ENCODE measurements around the gene ADISSP.
A peak's percentile ranks its signal among the peaks of the same experiment; 100 is the strongest.

Gene ADISSP

DNA sequence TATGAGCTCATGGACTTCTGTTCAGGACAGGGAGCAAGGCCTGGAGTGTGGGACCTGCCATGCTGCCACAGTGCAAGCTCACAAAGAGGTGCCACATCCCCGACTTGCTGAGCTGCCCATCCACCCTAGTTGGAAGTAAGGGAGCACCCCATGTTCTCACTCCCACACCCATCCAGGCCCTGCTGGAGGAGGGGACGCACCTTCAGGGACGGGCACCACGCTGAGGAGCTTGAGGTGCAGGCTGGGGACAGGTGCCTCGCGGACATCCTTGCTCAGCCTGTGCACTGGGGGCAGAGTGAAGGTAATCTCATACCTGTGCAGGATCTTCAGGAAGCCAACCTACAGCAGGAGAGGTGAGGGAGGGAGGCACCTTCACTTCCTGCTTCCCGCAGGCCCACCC is 12.3 kb downstream of the ADISSP start:
- no peak for DNase-seq (ENCODE audit: low read depth)

DNA sequence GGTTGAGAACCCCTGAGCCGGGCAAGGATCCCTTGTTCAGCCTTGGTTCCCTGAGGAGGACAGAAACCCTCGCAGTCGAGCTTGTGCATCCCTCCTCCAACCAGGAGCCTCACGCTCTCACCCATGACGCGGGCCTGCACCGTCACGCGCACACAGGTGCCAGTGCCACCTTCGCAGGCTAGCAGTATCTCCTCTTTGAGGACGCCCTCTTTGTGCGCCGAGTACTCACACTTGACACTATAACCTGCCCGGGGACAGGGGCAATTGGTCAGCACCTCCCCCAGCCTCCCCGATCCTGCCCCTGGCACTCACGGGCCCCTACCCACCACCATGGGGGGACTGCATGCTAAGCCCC is 13.3 kb downstream of the ADISSP start:
- no peak for DNase-seq (ENCODE audit: low read depth)

DNA sequence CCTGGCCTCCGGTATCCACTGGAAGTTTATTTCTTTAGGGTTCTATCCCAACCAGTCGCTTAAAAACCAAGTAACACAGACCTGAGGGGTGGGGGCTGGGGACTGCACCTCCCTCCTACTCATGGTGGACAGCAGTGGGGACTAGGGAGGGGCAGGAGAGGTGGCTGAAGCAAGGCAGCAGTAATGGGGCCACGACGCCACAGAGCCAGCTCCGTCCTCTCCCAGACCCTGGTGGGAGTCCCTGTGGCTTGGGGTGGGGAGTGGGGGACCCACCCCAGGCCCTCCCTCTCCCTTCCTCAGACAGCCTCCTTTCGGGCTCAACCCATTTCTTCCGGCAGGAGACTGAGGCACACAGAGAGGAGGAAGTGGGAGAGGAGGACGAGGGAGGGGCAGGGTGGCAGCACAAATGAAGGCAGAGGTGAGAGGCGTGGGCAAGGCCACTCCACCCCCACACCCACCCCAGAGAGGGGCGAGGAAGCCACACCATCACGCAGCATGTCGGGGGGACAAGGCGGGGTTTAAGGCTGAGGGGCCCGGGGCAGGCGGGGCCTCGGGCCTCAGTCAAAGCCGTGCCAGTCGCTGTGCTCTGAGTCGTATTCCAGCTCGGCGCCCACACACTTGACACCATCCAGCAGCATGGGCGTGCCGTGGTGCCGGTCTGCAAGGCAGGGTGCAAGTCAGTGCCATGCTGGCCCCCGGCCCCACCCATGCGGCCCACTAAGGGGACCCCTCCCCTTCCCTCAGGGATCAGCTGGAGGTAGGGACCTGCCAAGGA is 13.9 kb downstream of the ADISSP start:
- no peak for DNase-seq (ENCODE audit: low read depth)

DNA sequence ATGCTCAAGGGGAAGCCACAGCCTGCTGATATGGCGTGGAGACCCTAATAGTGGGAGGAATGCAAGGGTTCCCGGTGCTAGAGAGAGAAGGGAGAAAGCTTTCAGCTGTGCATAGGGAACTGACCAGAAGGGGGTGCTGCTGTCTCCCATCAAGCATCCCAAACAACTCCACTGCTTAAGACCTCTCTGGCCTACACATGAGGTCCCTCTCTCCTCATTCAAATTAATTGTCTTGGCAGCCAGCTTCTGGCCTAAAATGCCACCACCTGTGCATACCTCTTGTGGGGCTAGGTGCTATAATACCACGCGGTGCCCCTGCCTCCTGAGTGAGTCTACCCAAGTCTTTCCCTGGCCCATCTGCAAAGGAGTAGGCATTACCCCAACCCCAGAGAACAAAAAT is 14.5 kb downstream of the ADISSP start:
- peak; percentile 44 for DNase-seq (ENCODE audit: low read depth)

DNA sequence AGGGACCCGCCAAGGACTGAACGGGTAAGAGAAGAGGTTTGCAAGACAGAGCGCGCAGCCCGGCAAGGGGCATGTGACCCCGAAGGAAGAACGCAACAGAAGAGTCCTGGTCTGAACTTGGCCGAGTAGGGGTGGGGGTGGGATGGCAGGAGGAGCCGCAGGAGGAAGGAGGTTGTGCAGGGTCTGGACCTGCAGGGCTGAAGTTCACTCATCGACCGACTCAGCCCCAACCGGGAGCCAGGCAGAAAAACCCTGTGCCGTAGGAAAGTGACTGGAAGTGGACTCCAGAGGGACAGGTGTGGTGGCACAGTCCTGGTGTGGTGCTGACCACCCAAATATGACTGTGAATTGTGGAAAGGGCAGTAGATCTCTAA is 15.2 kb downstream of the ADISSP start:
- no peak for DNase-seq (ENCODE audit: low read depth)

DNA sequence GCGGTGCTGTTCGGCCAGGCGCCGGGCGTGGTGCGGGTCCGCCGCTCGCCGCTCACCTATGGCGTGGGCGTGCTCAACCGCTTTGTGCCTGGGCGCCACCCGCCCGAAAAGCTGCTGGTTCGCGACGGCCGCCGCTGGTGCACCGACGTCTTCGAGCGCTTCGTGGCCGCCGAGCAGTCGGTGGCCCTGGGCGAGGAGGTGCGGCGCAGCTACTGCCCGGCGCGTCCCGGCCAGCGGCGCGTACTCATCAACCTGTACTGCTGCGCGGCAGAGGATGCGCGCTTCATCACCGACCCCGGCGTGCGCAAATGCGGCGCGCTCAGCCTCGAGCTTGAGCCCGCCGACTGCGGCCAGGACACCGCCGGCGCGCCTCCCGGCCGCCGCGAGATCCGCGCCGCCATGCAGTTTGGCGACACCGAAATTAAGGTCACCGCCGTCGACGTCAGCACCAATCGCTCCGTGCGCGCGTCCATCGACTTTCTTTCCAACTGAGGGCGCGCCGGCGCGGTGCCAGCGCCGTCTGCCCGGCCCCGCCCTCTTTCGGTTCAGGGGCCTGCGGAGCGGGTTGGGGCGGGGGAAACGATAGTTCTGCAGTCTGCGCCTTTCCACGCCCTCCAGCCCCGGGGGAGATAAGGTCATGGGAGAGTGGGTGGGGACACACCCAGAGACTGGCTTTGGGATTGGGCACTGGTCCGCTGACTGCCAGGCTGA is 15.7 kb downstream of the ADISSP start:
- no peak for DNase-seq (ENCODE audit: low read depth)

DNA sequence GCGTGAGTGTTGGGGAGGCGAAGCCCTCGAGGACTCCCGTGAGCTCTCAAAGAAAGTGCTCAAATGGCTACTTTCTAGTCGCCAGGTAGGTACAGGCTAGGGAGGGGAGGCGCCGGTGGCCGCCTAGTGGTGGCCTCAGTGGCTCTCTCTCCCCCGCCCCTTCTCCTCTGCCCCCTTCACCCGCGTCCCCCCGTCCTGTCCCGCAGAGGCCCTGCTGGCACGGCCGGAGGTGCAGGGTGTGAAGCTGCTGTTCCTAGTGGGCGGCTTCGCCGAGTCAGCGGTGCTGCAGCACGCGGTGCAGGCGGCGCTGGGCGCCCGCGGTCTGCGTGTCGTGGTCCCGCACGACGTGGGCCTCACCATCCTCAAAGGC is 16.3 kb downstream of the ADISSP start:
- no peak for DNase-seq (ENCODE audit: low read depth)

DNA sequence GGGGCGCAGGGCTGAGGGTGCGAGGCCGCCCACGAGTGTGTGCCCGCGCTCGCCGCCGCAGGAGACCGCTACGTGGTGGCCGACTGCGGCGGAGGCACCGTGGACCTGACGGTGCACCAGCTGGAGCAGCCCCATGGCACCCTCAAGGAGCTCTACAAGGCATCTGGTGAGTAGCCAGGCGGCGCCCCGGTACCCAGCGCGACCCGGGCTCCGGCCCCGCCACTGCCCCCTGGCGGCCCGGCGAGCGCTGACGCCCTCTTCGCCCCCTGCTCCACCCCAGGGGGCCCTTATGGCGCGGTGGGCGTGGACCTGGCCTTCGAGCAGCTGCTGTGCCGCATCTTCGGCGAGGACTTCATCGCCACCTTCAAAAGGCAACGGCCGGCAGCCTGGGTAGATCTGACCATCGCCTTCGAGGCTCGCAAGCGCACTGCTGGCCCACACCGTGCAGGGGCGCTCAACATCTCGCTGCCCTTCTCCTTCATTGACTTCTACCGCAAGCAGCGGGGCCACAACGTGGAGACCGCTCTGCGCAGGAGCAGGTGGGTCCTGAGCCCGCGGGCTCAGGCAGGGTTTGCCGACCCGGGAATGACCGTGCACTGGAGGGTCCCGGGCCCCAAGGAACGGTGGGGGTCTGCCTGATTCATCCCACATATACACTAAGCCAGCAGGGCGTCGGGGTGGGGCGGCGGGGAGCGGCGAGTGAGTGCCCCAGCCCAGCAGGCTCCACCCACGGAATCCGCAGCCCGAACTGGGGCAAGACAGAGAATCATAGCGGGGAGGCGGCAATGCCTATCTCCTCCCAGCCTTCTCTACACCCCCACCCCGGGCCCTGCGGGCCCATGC is 17.6 kb downstream of the ADISSP start:
- DNase-seq (ENCODE audit: low read depth): no peak

DNA sequence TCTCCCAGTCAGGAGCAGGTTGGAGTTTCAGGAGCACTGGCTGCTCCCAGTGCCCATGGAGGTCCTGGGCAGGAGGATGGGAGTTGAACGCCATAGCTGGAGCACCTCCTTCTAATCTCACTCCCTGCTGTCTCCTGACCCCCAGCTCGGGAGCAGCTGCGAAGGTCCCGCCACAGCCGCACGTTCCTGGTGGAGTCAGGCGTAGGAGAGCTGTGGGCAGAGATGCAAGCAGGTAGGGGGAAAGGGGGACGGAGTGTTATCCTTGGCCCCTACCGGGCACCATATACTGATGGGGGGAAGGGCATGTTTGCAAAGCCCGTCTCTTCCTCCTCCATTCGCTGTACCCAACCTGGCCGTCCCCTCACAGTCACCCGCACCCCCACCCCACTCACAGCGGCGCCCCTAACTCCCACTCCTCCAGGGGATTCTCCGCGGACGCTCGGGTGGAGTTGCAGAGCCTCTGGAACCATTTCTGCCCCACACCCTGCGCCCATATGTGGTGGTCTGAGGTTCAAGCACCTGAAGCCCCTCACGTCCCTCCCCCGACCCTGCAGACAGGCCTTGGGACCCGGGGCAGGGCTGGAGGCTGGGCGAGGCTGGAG is 18.4 kb downstream of the ADISSP start:
- no peak for DNase-seq (ENCODE audit: low read depth)

DNA sequence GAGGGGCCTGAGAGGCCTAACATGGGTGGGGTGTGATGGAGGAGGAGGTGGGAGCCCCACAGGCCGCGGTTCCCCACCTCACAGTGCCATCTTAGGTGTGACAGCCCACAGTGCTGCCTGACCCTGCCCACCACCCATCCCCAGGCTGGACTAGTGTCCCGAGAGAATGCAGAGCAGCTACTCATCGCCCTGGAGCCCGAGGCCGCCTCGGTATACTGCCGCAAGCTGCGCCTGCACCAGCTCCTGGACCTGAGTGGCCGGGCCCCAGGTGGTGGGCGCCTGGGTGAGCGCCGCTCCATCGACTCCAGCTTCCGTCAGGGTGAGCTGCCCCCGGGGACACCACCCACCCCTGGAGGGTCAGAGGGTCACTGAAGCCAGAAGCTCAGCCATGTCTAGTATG is 19.5 kb downstream of the ADISSP start:
- no peak for DNase-seq (ENCODE audit: low read depth)

DNA sequence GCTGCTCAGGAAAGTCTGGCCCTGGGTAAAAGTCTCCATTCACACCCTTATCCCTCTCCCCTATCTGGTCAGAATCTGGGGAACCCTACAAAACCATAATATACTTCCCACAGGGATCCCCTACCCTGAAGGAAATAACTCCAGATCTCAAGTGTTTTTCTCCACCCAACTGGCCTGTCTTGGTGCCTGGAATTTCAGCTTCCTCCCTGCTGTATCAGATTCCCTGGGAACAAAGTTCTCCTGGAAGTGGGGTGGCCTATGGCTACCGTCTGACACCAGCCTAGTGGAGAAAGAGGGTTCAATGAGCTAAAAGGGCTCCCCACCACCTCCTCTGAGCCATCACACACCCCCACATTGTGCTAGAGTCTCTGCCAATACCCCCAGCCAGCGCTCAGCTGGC is 20.1 kb downstream of the ADISSP start:
- no peak for DNase-seq (ENCODE audit: low read depth)

DNA sequence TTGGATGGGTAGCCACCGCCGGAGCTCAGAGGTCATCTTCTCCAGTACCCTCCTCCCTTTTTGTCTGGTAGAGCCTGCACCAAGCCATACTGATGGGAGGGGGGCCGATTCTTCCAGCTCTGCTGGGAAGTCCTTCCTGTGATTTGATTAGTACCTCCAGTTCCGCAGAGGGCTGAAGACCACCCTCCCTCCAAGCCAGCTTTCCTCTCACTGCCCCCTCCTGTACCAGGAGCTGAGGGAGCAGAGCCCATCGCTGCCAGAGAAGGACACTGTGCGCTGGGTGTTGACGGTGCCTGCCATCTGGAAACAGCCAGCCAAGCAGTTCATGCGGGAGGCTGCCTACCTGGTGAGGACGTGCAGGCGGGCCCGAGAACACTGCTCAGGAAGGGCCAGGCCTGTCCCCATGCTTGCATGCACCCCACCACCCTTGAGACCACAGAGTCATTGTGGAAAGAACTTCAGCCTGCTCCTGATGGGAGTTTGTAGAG is 21.8 kb downstream of the ADISSP start:
- no peak for DNase-seq (ENCODE audit: low read depth)

DNA sequence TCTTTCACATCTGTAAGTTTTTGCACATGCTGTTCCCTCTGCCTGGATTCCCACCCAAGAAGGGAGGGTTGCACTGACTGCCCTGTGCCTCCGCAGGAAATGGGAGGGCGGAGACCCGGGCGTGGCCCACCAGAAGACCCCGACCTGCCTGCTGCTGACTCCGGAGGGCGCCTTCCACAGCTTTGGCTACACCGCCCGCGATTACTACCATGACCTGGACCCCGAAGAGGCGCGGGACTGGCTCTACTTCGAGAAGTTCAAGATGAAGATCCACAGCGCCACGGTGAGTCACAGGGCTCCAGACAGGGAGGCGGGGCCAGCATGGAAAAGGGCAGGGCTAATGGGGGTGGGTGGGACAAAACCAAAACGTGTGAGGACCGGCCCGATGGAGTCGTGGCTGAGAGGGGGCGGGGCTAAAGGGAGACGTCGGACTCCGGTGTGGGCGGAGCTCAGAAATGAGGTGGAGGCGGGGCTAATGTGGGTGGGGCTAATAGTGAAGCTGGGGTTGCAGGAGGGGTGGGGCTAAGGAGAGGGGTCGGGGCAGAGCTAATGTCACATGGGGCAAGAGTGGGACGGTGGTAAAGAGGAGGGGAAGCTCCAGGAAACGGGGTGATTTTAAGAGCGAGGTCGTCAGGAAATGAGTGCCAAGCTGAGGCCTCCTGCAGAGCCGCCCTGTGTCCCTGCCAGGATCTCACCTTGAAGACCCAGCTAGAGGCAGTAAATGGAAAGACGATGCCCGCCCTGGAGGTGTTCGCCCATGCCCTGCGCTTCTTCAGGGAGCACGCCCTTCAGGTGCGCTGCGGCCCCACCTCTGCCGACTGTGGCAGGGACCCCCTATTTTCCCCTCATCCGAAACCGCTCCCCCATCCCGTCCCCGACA is 22.5 kb downstream of the ADISSP start:
- no peak for DNase-seq (ENCODE audit: low read depth)

DNA sequence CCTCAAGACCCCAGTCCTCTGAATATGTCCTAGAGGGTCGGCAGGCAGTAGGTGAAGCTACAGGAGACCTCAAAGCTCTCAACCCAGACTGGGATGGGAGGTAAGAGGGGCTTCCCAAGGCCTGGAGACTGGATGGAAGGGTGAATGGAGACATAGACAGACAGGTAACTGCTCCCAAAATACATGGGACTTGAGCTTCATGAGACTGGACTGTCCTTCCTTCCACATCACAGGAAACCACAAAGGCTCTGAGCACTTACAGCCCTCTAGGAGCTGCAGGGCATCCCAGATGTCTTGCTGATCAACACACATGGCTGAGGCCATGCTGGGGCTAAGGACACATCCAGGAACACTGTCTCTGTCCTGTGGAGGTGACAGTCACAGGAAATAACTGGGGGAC is 23.5 kb downstream of the ADISSP start:
- no peak for DNase-seq (ENCODE audit: low read depth)

DNA sequence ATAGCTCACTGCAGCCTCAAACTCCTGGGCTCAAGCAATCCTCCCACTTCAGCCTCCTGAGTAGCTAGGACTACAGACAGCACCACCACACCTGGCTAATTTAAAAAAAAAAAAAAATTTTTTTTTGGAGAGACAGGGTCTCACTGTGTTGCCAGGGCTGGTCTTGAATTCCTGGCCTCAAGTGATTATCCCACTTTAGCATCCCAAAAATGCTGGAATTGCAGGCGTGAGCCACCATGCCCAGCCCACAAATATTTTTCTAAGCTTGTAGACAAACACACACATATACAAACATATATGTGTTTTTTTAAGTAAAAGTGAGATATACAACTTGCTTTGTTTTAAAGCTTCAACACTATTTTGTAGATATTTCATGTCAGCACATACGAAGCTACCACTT is 24.3 kb downstream of the ADISSP start:
- no peak for DNase-seq (ENCODE audit: low read depth)

DNA sequence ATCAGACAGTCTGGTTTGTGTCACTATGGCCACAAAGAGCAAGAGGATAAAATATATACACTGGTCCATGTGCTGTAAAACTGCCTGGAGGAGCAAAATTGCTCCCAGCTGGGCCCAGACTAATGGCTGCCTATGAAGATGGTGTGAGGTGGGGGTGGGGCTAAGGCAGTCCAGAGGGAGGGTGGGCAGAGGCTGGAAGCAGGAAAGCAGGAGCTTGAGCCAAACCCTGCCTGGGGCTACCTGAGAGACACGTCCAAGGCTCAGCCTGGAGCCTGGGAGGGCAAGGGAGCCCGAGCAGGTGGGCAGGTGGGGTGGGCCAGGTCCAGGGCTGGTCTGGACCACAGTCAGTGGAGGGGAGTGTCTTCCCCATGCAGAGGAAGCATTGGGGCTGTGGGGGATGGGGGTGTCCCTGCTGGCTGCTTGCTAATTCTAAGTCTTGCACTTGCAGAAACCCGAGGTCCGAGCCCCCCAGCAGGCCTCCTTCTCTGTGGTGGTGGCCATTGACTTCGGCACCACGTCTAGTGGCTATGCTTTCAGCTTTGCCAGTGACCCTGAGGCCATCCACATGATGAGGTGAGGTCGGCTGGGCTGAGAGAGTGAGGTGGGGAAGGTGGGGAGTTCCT is 25.6 kb downstream of the ADISSP start:
- no peak for DNase-seq (ENCODE audit: low read depth)

DNA sequence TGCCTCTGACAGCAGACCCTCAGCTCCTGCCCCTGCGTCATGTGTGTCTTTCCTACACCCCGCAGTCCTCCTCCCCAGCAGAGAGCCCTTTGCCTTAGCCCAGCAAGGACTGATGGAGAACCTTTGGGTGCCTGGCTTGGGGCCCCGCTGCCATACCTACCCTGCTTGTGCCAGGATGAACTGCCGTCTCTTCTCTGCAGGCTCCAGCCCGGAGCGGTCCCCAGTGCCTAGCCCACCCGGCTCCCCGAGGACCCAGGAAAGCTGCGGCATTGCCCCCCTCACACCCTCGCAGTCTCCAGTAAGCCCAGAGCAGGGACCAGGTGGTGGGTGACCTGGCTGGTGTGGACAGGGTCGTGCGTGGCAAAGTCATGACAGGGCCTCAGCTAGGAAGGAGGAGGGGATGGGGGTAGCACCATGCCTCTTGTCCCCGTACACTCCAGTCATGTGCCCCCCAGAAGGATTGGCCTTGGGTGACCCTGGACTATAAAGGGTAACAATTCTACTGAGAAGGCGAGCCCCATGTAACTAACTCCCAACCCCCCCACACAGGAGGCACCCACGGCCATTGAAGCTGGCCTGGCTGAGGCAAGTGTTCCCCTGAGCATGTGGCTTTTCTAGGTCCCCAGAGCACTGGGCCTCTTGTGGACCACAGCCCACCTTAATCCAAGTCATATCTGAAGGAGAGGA is 26.8 kb downstream of the ADISSP start:
- no peak for DNase-seq (ENCODE audit: low read depth)

DNA sequence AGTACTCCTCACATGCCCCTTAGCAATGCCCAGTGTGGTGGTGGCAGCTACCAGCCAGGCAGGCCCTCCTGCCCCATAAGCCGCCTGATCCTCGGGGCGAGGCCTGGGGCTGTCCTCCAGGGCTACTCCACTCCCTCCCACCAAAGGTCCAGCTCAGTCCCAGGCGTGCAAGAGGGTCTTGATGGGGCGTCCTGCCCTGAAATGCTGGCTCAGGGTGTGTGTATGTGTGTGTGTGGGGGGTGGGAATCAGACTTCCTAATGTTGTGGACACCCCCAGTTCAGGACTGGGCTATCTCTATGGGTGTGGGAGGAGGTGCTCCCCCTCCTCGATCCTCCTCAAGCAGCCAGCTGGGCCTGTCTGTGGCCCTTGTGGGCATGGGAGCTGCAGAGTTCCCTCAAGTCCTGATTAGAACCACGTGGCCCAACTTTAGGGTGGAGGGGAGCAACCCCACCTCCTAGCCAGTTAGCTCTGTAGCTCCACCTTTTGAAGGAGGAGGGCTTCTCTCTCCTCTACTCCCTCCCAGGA is 27.6 kb downstream of the ADISSP start:
- DNase-seq (ENCODE audit: low read depth): no peak

DNA sequence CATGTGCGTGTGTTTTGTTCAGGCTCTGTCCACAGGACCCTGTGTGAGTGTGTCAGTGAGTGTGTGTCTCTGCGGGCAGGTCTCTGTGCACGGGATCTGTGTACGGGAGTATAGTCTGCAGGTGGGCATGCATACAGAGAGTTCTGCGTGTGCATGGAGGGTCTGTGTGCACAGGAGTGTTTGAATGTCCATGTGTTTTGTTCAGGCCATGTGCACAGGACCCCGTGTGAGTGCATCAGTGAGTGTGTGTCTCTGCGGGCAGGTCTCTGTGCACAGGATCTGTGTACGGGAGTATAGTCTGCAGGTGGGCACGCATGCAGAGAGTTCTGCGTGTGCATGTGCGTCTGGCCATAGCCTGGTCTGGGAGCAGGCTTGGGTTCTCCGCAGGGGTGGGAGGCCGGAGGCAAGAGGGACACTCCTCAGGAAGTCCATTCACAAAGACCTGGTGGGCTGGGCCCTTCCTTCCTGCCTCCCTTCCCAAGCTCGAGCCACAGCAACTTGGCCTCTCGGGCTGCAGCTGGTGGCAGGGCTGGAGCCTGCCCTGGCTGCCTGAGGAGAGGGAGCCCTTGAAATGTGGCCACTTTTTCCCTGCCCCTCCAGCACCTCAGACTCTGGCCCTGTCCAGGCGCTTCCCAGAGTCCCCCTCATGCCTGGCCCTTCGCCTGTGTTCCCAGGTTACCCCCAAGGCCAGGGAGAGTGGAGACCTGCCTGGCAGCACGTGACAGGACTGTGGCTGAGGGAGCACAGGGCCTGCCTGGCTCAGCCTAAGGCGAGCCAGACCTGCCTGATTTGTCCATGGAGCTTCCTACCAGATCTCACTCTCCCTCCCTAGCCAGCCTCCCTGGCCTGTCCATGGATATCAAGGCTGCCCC is 28.3 kb downstream of the ADISSP start:
- no peak for DNase-seq (ENCODE audit: low read depth)
